Epithelial cell of esophagus (primary cell): ENCODE measurements around the gene SAMD11.

Experiments used
- DNase-seq: peaks from one replicate; pipeline ENCODE4 v3.0.0; 2010; ENCODE audit warnings: low read depth
- H3K4me3 ChIP-seq: 2 replicates; pipeline ENCODE4 v1.5.1; 2011; ENCODE audit warnings: mild to moderate bottlenecking, low read length, control low read depth
- TF ChIP-seq, protein P1 (sequence below): IDR thresholded peaks from 2 replicates; pipeline ENCODE4 v1.5.1; 2011; ENCODE audit warnings: low read depth, mild to moderate bottlenecking, low read length, control low read depth, inconsistent platforms; ENCODE audit not compliant: insufficient read depth; ENCODE audit errors: missing control alignments

SAMD11 gene

DNA sequence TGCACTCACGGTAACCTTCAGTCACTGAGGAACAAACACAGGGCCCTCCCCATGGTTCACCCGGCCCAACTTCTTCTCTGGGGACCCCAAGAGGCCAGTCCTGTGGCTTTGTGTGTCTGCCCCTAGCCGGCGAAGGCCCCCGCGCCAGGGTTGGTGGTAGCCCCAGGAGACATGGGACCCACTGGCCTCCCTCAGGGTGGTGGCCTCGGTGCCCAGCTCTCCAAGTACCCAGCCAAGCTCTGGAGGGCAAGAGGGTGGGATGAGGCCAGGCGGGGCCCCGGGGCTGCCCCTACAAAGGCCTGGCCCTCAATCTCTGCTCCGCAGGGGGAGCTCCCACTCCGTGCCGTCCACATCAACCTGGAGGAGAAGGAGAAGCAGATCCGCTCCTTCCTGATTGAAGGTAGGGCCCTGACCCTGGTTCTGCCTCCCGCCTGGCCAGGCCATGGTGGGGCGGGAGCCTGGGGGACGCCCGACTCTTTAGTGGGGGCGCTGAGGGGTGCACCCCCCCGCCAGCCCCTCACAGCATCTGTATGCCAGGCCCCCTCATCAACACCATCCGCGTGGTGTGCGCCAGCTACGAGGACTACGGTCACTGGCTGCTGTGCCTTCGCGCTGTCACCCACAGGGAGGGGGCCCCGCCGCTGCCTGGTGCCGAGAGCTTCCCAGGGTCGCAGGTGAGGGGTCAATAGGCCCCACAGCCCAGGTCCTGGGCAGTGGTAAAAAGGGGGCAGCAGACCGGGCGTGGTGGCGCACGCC, 48.2 kb downstream of the SAMD11 start:
- DNase-seq: no peak
- H3K4me3 ChIP-seq: no peak overlapping the region
- TF ChIP-seq, protein P1, sequence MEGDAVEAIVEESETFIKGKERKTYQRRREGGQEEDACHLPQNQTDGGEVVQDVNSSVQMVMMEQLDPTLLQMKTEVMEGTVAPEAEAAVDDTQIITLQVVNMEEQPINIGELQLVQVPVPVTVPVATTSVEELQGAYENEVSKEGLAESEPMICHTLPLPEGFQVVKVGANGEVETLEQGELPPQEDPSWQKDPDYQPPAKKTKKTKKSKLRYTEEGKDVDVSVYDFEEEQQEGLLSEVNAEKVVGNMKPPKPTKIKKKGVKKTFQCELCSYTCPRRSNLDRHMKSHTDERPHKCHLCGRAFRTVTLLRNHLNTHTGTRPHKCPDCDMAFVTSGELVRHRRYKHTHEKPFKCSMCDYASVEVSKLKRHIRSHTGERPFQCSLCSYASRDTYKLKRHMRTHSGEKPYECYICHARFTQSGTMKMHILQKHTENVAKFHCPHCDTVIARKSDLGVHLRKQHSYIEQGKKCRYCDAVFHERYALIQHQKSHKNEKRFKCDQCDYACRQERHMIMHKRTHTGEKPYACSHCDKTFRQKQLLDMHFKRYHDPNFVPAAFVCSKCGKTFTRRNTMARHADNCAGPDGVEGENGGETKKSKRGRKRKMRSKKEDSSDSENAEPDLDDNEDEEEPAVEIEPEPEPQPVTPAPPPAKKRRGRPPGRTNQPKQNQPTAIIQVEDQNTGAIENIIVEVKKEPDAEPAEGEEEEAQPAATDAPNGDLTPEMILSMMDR: no peak

DNA sequence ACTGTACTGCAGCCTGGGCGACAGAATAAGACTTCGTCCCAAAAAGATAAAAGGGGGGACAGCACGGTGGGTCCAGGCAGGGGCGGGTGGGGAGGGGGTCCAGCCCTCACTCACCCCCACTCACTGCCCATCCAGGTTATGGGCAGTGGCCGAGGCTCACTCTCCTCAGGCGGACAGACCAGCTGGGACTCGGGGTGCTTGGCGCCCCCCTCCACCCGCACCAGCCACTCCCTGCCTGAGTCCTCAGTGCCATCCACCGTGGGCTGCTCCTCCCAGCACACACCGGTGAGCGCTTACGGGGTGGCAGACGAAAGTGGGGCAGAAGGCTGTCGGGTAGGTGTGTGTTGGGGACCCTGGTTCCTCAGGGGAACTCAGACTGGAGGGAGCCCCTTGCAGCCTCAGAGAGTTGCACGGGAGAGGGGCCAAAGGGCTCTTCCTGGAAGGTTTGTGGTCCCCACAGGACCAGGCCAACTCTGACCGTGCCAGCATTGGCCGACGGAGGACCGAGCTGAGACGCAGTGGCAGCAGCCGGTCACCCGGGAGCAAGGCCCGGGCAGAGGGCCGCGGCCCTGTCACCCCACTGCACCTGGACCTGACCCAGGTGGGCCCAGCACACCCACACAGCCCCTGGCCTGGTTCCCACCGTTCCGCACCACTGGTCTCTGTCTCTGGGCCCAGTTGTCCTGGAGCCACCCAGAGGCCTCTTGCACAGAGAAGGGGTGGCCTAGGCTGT, 49.2 kb downstream of the SAMD11 start:
- H3K4me3 ChIP-seq: no peak overlapping the region
- no peak for DNase-seq
- TF ChIP-seq, protein P1: no peak

DNA sequence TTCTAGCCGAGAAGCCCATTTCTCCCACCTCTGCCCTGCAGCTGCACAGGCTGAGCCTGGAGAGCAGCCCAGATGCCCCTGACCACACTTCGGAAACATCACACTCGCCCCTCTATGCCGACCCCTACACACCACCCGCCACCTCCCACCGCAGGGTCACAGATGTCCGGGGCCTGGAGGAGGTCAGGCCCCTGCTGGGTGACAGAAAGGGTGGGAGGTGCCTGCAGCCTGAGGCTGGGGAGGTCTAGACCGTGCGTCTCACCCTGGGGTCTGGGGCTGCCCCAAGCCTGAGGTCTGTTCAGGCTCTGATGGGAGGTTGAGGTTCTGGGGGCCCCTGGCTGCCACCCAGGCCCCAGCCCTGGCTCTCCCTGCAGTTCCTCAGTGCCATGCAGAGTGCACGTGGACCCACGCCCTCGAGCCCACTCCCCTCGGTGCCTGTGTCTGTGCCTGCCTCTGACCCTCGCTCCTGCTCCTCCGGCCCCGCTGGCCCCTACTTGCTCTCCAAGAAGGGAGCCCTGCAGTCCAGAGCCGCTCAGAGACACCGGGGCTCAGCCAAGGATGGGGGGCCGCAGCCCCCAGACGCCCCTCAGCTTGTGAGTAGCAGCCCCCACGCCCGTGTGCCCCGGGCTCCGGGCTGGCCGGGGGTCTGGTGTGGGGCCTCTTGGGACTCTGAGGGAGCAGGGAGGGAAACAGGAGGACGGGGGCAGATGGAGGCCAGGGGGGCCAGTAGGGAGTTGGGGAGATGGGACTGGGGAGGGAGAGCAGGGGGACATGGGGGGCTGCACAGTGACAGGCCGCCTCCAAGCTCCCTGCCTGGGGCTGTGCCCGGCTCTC, 50.0 kb downstream of the SAMD11 start:
- no peak for DNase-seq
- TF ChIP-seq, protein P1: no peak
- H3K4me3 ChIP-seq: no peak overlapping the region

DNA sequence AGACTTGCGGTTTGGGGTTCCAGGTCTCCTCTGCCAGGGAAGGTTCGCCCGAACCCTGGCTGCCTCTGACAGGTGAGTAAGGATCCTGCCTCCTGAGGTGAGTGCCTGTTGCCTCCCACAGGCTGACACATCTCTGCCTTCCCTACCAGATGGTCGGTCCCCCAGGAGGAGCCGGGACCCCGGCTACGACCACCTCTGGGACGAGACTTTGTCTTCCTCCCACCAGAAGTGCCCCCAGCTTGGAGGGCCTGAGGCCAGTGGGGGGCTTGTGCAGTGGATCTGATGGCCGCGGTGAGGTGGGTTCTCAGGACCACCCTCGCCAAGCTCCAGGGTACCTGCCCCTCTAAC, 50.5 kb downstream of the SAMD11 start:
- no peak for DNase-seq
- TF ChIP-seq, protein P1: no peak
- no peak overlapping the region for H3K4me3 ChIP-seq

DNA sequence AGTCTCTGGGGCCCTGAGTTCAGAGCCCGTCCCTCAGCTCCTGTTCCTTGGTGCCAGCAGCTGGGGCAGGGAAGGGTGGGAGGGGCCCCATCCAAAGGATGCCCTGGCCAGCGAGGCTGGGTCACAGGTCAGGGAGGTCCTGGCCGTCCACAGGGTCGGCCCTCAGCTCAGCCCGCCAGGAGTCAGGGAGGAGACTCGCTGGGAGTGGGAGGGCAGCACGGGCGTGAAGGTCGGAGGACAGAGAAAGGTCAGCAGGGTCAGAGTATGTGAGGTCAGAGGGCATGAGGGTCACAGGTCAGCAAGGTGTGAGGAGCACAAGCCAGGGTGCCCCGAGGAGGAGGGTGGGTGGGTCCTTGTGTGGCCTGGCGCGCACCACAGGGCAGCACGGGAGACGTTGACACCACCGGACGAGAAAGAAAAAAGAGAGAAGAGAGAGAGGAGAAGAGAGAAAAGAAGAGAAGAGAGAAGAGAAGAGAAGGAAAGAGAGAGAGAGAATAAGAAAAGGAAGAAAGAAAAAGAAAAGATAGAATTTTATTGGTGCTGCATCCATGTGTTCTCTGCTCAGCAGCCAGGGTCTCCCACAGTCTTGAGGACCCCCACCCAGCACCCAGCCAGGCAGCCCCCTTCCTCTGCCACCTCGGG, 51.1 kb downstream of the SAMD11 start:
- TF ChIP-seq, protein P1: no peak
- no peak for DNase-seq
- H3K4me3 ChIP-seq: no peak overlapping the region

DNA sequence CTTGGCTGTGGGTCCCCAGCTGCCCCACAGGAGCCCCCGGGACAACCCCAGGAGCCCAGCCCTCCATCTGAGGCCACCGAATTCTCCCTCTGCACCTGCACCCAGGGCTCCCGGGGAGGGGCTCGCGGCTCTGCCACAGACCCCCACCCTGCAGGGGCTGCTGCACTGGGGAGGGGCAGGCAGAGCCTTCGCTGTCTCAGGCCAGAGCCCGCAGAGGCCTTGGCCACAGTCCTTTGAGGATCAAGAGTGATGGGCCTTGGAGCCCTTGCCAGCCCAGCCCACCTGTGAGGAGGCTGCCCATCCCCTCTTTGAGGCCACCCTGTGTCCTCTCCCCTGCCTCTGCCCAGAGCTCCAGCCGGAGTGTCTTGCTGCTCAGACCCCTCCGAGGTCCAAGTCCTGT, 51.6 kb downstream of the SAMD11 start:
- TF ChIP-seq, protein P1: no peak
- DNase-seq: no peak
- H3K4me3 ChIP-seq: no peak overlapping the region
